Left ventricle myocardium superior (tissue), 1 donor: Measurements from ENCODE around the gene TCP11L1. TPM values are rescaled to one million over a fixed set of nuclear protein-coding genes. Genes with fewer than 3 reads are reported as not detected.

Experiments
- total RNA-seq: library from RNA; stranded (reverse); fragmentation: NEBNext Ultra II Directional; extraction: Animal tissue kit (Norgen Biotek cat#: 25700); gene quantifications from one replicate; pipeline ENCODE4 v1.2.1, GENCODE V29; 2021
- donor health status: DM: no; HTN: yes; CAD: no; lungs with severe emphysema.

The TCP11L1 gene
- total RNA-seq, 1 donor from 2014 or later, result 6.5 TPM

Other genes with a start within 250 kb of the TCP11L1 start
- not detected for gene CCDC73, start 244.9 kb upstream of the TCP11L1 start, total RNA-seq
- 0.62 TPM for gene PRRG4, start 209.6 kb upstream of the TCP11L1 start, total RNA-seq
- gene QSER1, start 146.8 kb upstream of the TCP11L1 start, total RNA-seq, result 16.5 TPM
- gene DEPDC7, start 23.7 kb upstream of the TCP11L1 start, total RNA-seq, result 0.37 TPM
- gene CSTF3, start 121.9 kb downstream of the TCP11L1 start, total RNA-seq, result 9.8 TPM
- gene HIPK3, start 217.8 kb downstream of the TCP11L1 start, total RNA-seq, result 306 TPM